Measurements from ENCODE around the gene SCAMP1. TPM values are rescaled to one million over a fixed set of nuclear protein-coding genes. Genes with fewer than 3 reads are reported as not detected.

SCAMP1 gene
- total RNA-seq, 1 experiment from 2014 or later, result 36.0 TPM

GRCh38 chr5:78527054-78527859 is 166.8 kb downstream of the SCAMP1 start:
- Histone ChIP-seq H2AK5ac (ENCODE audit: insufficient read length, low read length) (no peak overlapping the region), H3K27ac (ENCODE audit: insufficient read length, low read depth, low read length) (no peak overlapping the region), H3K4ac (ENCODE audit: low read depth, low read length) (no peak overlapping the region), H4K91ac (ENCODE audit: insufficient read length, low read depth, low read length) (no peak overlapping the region), H3K14ac (ENCODE audit: insufficient read depth, low read length) (no peak overlapping the region), H2BK120ac (ENCODE audit: low read depth, low read length, poor library complexity, severe bottlenecking) (no peak overlapping the region), H2BK15ac (ENCODE audit: low read depth, low read length) (no peak overlapping the region), H3K27me3 (ENCODE audit: insufficient read depth, low read length) (no peaks in the 10 kb centered on the region), H4K5ac (ENCODE audit: insufficient read length, low read depth, low read length) (no peak overlapping the region), H3K4me2 (ENCODE audit: insufficient read depth, insufficient read length, low read length) (no peak overlapping the region), H3K79me2 (ENCODE audit: insufficient read depth, low read length) (peaks cover 1% of the 10 kb centered on the region; the same call in 1 of the 2 replicates), H3K9me3 (ENCODE audit: control insufficient read depth, low read depth, low read length) (no peaks in the 10 kb centered on the region), H3K56ac (ENCODE audit: insufficient read length, low read depth, low read length) (no peak overlapping the region), H4K8ac (replicated peaks; ENCODE audit: insufficient read length, low read depth, low read length) (no peak overlapping the region), H3T11ph (ENCODE audit: low read length) (no peak overlapping the region), H4K20me1 (ENCODE audit: control insufficient read depth, insufficient read depth, insufficient read length) (no peaks in the 10 kb centered on the region), H2BK12ac (ENCODE audit: insufficient read length, low read depth, low read length) (no peak overlapping the region), H3K23me2 (ENCODE audit: insufficient read length, low read depth, low read length, poor library complexity, severe bottlenecking) (no peaks in the 10 kb centered on the region), H3K4me1 (ENCODE audit: insufficient read depth, low read length) (no peaks in the 10 kb centered on the region), H2BK20ac (ENCODE audit: low read depth, low read length, poor library complexity, severe bottlenecking) (no peak overlapping the region), H3K23ac (ENCODE audit: insufficient read length, low read depth, low read length) (no peak overlapping the region), H3K79me1 (ENCODE audit: insufficient read depth, low read depth, low read length, poor library complexity, severe bottlenecking) (no peaks in the 10 kb centered on the region), H3K9ac (ENCODE audit: extremely low read depth, insufficient read length, low read length) (no peak overlapping the region), H3K18ac (ENCODE audit: insufficient read length, low read depth, low read length) (no peak overlapping the region), H2BK5ac (ENCODE audit: insufficient read length, low read length) (no peak overlapping the region), H2AFZ (ENCODE audit: low read length) (no peak overlapping the region)
- TF ChIP-seq, protein P1, sequence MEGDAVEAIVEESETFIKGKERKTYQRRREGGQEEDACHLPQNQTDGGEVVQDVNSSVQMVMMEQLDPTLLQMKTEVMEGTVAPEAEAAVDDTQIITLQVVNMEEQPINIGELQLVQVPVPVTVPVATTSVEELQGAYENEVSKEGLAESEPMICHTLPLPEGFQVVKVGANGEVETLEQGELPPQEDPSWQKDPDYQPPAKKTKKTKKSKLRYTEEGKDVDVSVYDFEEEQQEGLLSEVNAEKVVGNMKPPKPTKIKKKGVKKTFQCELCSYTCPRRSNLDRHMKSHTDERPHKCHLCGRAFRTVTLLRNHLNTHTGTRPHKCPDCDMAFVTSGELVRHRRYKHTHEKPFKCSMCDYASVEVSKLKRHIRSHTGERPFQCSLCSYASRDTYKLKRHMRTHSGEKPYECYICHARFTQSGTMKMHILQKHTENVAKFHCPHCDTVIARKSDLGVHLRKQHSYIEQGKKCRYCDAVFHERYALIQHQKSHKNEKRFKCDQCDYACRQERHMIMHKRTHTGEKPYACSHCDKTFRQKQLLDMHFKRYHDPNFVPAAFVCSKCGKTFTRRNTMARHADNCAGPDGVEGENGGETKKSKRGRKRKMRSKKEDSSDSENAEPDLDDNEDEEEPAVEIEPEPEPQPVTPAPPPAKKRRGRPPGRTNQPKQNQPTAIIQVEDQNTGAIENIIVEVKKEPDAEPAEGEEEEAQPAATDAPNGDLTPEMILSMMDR (conservative IDR thresholded peaks at IDR 0.05), result no peak
- peaks cover 14 to 19% of the 10 kb centered on the region in 2 experiments for H3K4me1 Mint-ChIP-seq
- no CpG with 5 or more reads among the region's 9 CpGs for WGBS (ENCODE audit: extremely low coverage, insufficient read length, low lambda C conversion rate)
- no peaks in the 10 kb centered on the region; the same call in 1 of the 2 replicates for H3K27me3 Mint-ChIP-seq (ENCODE audit: low read depth)
- H3K4me3 Mint-ChIP-seq, result peak overlapping the region in 1 of 2 experiments; percentile 45; a peak in 1 of 5 replicates
- H3K27ac Mint-ChIP-seq, result peak overlapping the region; percentile 48 to 69 (median 49); a peak in 6 of 7 replicates
- peaks cover 0 to 4% (median 0%) of the 10 kb centered on the region in 3 experiments; a peak in 3 of 7 replicates for H3K36me3 Mint-ChIP-seq (ENCODE audit: insufficient read depth in 1 of 3, low read depth in 3 of 3)
- no peaks in the 10 kb centered on the region for H3K9me3 Mint-ChIP-seq
- peak; percentile 53 for DNase-seq
